Natural killer cell (primary cell): ENCODE results near the gene PECR. TPM values are rescaled to one million over a fixed set of nuclear protein-coding genes. Genes with fewer than 3 reads are reported as not detected.

Experiments
- ATAC-seq, 3 donors: fragments of 150-1000 bp in 2 of 3; fragments of 200-7000 bp in 1 of 3; cut with Tn5 transposase; 1 replicate in 1 of 3; 2 replicates in 2 of 3; pipeline ENCODE4 v1.10.0; 2021; ENCODE audit warnings: mild to moderate bottlenecking in 2 of 3, moderate library complexity in 2 of 3
- DNase-seq, 2 donors: peaks; one replicate each; pipeline versions ENCODE4 v3.0.0 to v3.0.0-alpha.2; 2013 to 2021; ENCODE audit warnings: mixed read lengths in 1 of 2
- H3K27ac ChIP-seq: one replicate; pipeline ENCODE4 v1.5.1; 2013; ENCODE audit warnings: mild to moderate bottlenecking, low read length
- H3K27me3 ChIP-seq: one replicate; pipeline ENCODE4 v1.6.1; 2013; ENCODE audit warnings: low read length; ENCODE audit not compliant: control insufficient read depth, insufficient read depth
- H3K36me3 ChIP-seq: one replicate; pipeline ENCODE4 v1.6.1; 2013; ENCODE audit warnings: low read length; ENCODE audit not compliant: control insufficient read depth, insufficient read depth
- H3K4me1 ChIP-seq: one replicate; pipeline ENCODE4 v1.6.1; 2013; ENCODE audit warnings: low read length; ENCODE audit not compliant: control insufficient read depth, insufficient read depth
- H3K4me3 ChIP-seq: one replicate; pipeline ENCODE4 v1.5.1; 2013; ENCODE audit warnings: low read length
- H3K9me3 ChIP-seq: one replicate; pipeline ENCODE4 v1.6.1; 2013; ENCODE audit warnings: low read length; ENCODE audit not compliant: control insufficient read depth, insufficient read depth
- H3K27ac Mint-ChIP-seq, 2 donors: one replicate each; pipeline ENCODE4 v1.8.0; 2022; ENCODE audit warnings: mild to moderate bottlenecking in 2 of 2, mixed read lengths in 2 of 2, moderate library complexity in 1 of 2
- H3K27me3 Mint-ChIP-seq, 2 donors: one replicate each; pipeline ENCODE4 v1.8.0; 2022; ENCODE audit warnings: low read depth in 2 of 2, mixed read lengths in 2 of 2
- H3K36me3 Mint-ChIP-seq: one replicate; pipeline ENCODE4 v1.8.0; 2022; ENCODE audit warnings: mixed read lengths
- H3K4me1 Mint-ChIP-seq, 2 donors: one replicate each; pipeline ENCODE4 v1.8.0; 2022; ENCODE audit warnings: mixed read lengths in 2 of 2
- H3K4me3 Mint-ChIP-seq: one replicate; pipeline ENCODE4 v1.8.0; 2022; ENCODE audit warnings: mild to moderate bottlenecking, moderate library complexity, mixed read lengths
- H3K9me3 Mint-ChIP-seq, 2 donors: one replicate each; pipeline ENCODE4 v1.8.0; 2022; ENCODE audit warnings: mixed read lengths in 2 of 2
- CTCF ChIP-seq: fragments of 200-600 bp; IDR thresholded peaks from one replicate; pipeline ENCODE4 v1.8.0; 2022; ENCODE audit warnings: antibody characterized with exemption
- WGBS: methylation state at CpG from one replicate; pipeline ENCODE4 v1.1.7; 2013; ENCODE audit warnings: missing lambda C conversion rate; ENCODE audit not compliant: insufficient coverage; 5-methylcytosine and 5-hydroxymethylcytosine counted together
- intact Hi-C: fragments of 100-400 bp; cut with micrococcal nuclease; formaldehyde crosslinking; loops from one replicate; pipeline ENCODE4 v1.14.2; 2022
- total RNA-seq, 4 donors: library from RNA; stranded (reverse); fragments of 120-200 nt in 1 of 4; gene quantifications; one replicate each; pipeline versions ENCODE4 v1.2.3 to v1.2.4, GENCODE V29; 2013 to 2022

PECR gene
- total RNA-seq, 3 donors from 2014 or later (not counting 1 experiment from before 2014, with no cell fraction given) = 15.4 to 25.7 (median 17.5) TPM

GRCh38 chr2:216052420-216052819 is 29.2 kb downstream of the PECR start:
- no peaks in the 10 kb centered on the region for H3K9me3 ChIP-seq
- no peak overlapping the region for H3K4me3 Mint-ChIP-seq
- H3K27me3 Mint-ChIP-seq = no peaks in the 10 kb centered on the region
- H3K27ac Mint-ChIP-seq = no peak overlapping the region
- no peak overlapping the region for H3K27ac ChIP-seq
- H3K36me3 ChIP-seq = peaks cover 9% of the 10 kb centered on the region
- WGBS = 100% methylated on average over 2 of the region's 2 CpGs
- no peaks in the 10 kb centered on the region for H3K9me3 Mint-ChIP-seq
- TF ChIP-seq CTCF = no peak
- intact Hi-C loops = no loop called here
- peaks cover 21% of the 10 kb centered on the region in 2 donors for H3K4me1 Mint-ChIP-seq
- no peaks in the 10 kb centered on the region for H3K27me3 ChIP-seq
- peaks cover 5% of the 10 kb centered on the region for H3K4me1 ChIP-seq
- no peak overlapping the region for H3K4me3 ChIP-seq
- no peak for ATAC-seq
- H3K36me3 Mint-ChIP-seq = no peaks in the 10 kb centered on the region
- no peak for DNase-seq

GRCh38 chr2:216051350-216051749 is 30.3 kb downstream of the PECR start:
- DNase-seq (no peak), ATAC-seq (no peak)
- no peak overlapping the region for H3K4me3 Mint-ChIP-seq
- WGBS = 95% methylated on average over 3 of the region's 3 CpGs
- H3K27ac Mint-ChIP-seq = no peak overlapping the region
- peaks cover 11% of the 10 kb centered on the region for H3K36me3 ChIP-seq
- no peaks in the 10 kb centered on the region for H3K9me3 Mint-ChIP-seq
- H3K36me3 Mint-ChIP-seq = no peaks in the 10 kb centered on the region
- H3K9me3 ChIP-seq = no peaks in the 10 kb centered on the region
- H3K4me1 ChIP-seq = peaks cover 2% of the 10 kb centered on the region
- no peak overlapping the region for H3K4me3 ChIP-seq
- H3K27me3 ChIP-seq = no peaks in the 10 kb centered on the region
- TF ChIP-seq CTCF = no peak
- H3K27me3 Mint-ChIP-seq = no peaks in the 10 kb centered on the region
- no peak overlapping the region for H3K27ac ChIP-seq
- intact Hi-C loops = no loop called here
- H3K4me1 Mint-ChIP-seq = peaks cover 10% of the 10 kb centered on the region in 2 donors

- no peak for ATAC-seq
- Mint-ChIP-seq H3K4me3 (no peak overlapping the region), H3K27me3 (no peaks in the 10 kb centered on the region), H3K4me1 (no peaks in the 10 kb centered on the region), H3K36me3 (no peaks in the 10 kb centered on the region), H3K9me3 (no peaks in the 10 kb centered on the region), H3K27ac (no peak overlapping the region)
- no peak for TF ChIP-seq CTCF
- Histone ChIP-seq H3K4me1 (no peaks in the 10 kb centered on the region), H3K4me3 (no peak overlapping the region), H3K27ac (no peak overlapping the region), H3K9me3 (no peaks in the 10 kb centered on the region), H3K27me3 (no peaks in the 10 kb centered on the region), H3K36me3 (peaks cover 16% of the 10 kb centered on the region)
- WGBS = 92% methylated on average over 1 of the region's 2 CpGs
- intact Hi-C loops = no loop called here
- no peak for DNase-seq
These were observed 32.2 kb downstream of the PECR start for GRCh38 chr2:216049452-216049851.

GRCh38 chr2:216047397-216047796 is 34.2 kb downstream of the PECR start:
- 83% methylated on average over 1 of the region's 2 CpGs for WGBS
- no peaks in the 10 kb centered on the region for H3K36me3 Mint-ChIP-seq
- peaks cover 26% of the 10 kb centered on the region for H3K36me3 ChIP-seq

More at GRCh38 chr2:216047397-216047796, 34.2 kb downstream of the PECR start:
- no peak overlapping the region for H3K27ac Mint-ChIP-seq
- ATAC-seq (no peak), DNase-seq (no peak)
- no peaks in the 10 kb centered on the region for H3K4me1 Mint-ChIP-seq
- no peaks in the 10 kb centered on the region for H3K4me1 ChIP-seq
- no peak overlapping the region for H3K4me3 Mint-ChIP-seq
- no peak overlapping the region for H3K27ac ChIP-seq
- no peaks in the 10 kb centered on the region for H3K27me3 Mint-ChIP-seq
- no peak for TF ChIP-seq CTCF
- H3K9me3 ChIP-seq = no peaks in the 10 kb centered on the region
- no peaks in the 10 kb centered on the region for H3K27me3 ChIP-seq
- H3K9me3 Mint-ChIP-seq = no peaks in the 10 kb centered on the region
- intact Hi-C loops = no loop called here
- no peak overlapping the region for H3K4me3 ChIP-seq
